ENCODE results near the gene DMXL2. TPM values are rescaled to one million over a fixed set of nuclear protein-coding genes. Genes with fewer than 3 reads are reported as not detected.
"Not testable (repeated sequence)": the region's sequence is repeated elsewhere in the genome, so short reads cannot be mapped to it uniquely, and the experiment has no call there.

Gene DMXL2
- total and polyA plus RNA-seq, 9 of the 15 experiments (the other 6 are each of a cell fraction or from before 2014, with no cell fraction given): 9.3 to 57.7 (median 30.7) TPM

DNA sequence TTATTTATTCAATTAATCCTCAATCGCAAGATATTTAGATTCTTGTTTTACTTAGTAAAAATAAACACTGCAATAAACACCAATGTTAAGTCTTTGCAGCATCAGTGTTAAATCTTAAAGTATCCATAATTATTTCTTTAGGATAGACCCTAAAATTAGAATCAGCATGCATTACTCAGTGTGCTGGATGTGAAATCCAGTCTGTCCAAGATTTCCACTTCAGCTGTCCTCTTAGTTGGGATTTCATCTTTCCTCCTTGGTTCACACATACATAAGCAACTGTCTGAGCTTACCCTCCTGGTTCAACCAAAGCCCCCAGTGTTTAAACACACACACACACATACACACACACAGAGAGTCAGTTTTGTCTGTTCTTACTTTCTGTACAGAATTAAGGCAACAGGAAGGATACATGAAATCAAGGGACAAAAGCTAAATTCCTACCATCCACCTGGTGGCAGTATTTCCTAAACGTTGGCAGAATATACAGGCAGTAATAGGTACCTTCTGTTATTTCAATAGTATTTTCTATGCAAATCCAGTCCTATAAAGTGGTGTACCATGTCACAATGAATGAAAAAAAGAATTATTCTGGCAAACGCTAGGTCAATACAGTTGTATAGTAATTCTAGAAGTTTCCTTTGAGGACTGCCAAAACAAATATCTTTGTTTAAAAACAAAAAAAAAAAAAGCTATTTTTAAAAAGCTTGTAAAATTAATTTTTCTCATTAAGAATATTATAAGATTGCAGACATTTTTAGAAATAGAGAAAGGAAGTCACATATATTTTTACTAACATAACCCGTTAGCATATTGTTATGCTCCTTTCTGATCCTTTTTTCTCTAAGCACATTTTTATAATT, 27.3 kb upstream of the DMXL2 start (continued):
- TF ChIP-seq CTCF (IDR thresholded peaks at IDR 0.05 in 2 of 3, conservative IDR thresholded peaks at IDR 0.05 in 1 of 3; ENCODE audit: insufficient read depth in 2 of 3, low read depth in 1 of 3, low read length in 3 of 3): peak; percentile 74 to 95 (median 77); a peak in 5 of 6 replicates

DNA sequence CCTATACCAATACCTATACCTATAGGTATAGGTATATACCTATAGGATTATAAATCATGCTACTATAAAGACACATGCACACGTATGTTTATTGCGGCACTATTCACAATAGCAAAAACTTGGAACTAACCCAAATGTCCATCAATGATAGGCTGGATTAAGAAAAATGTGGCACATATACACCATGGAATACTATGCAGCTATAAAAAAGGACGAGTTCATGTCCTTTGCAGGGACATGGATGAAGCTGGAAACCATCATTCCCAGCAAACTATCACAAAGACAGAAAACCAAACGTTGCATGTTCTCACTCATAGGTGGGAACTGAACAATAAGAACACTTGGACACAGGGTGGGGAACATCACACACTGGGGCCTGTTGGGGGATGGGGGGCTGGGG, 26.1 kb upstream of the DMXL2 start:
- H3K4me3 ChIP-seq; H2AFZ ChIP-seq (ENCODE audit: low read depth, low read length); H3K4me2 ChIP-seq (ENCODE audit: insufficient read depth, low read length); H3K79me2 ChIP-seq (ENCODE audit: control insufficient read depth, insufficient read depth, low read length); POLR2A ChIA-PET; H3K27ac ChIP-seq (ENCODE audit: extremely low read depth, low read depth, low read length); H3K9me1 ChIP-seq (ENCODE audit: control insufficient read depth, insufficient read depth, low read length); DNase-seq (ENCODE audit: extremely low read depth in 1 of 4, low spot score in 3 of 4); BruUV-seq (replicated peaks); ATAC-seq; FAIRE-seq; H3K9ac ChIP-seq (ENCODE audit: insufficient read depth in 1 of 2, low read depth in 2 of 2, low read length in 2 of 2); H4K20me1 ChIP-seq (replicated peaks; ENCODE audit: control insufficient read depth, insufficient read depth, low read length); H3K36me3 ChIP-seq (ENCODE audit: control insufficient read depth, insufficient read depth, low read length); H3K9me3 ChIP-seq (replicated peaks; ENCODE audit: control insufficient read depth, insufficient read depth, low read depth, low read length); H3K27me3 ChIP-seq (ENCODE audit: control insufficient read depth in 2 of 2, insufficient read depth in 2 of 2, low read length in 2 of 2): not testable (repeated sequence)
- in situ Hi-C loops (cut with MboI) (loop anchor here (5.0 kb wide), 1 partner anchor 124 kb away; no protein-coding TSS in a partner anchor), intact Hi-C loops (cut with micrococcal nuclease) (loop anchor here (5.0 kb wide), 1 partner anchor 246 kb away; no protein-coding TSS in a partner anchor)
- 53% methylated on average over 4 of the region's 4 CpGs for WGBS (ENCODE audit: insufficient coverage, low coverage, missing lambda C conversion rate)
- H3K4me1 ChIP-seq (replicated peaks in 1 of 2; ENCODE audit: control insufficient read depth in 2 of 2, insufficient read depth in 2 of 2, low read length in 2 of 2): peaks cover 18 to 40% of the 10 kb centered on the region in 2 experiments
- TF ChIP-seq KDM1A (IDR thresholded peaks at IDR 0.05) (peak; percentile 19 to 56; a peak in 1 of 4 replicates), BCOR (IDR thresholded peaks at IDR 0.05) (peak; percentile 26; the same call in 1 of the 2 replicates), ZNF146 (CRISPR knock-in tag; IDR thresholded peaks at IDR 0.05; ENCODE audit: unreplicated experiment) (peak; percentile 86)
- CTCF ChIA-PET (ENCODE audit: low intra/inter-chr PET ratio): interaction anchor here (5.0 kb wide), 1 partner anchor 127 kb away, joined by 106 read pairs; no protein-coding TSS in a partner anchor
